GM23248 (cell line): Measurements from ENCODE around the gene PRDM16.

Experiments used
- EZH2 ChIP-seq: fragments of 200-600 bp; sonication (generic); IDR thresholded peaks from 2 replicates; pipeline ENCODE4 v1.6.1; 2018; ENCODE audit warnings: antibody characterized with exemption, mild to moderate bottlenecking; ENCODE audit not compliant: insufficient read depth, poor library complexity, severe bottlenecking
- EZH2phosphoT487 ChIP-seq: fragments of 200-600 bp; sonication (generic); IDR thresholded peaks from 2 replicates; pipeline ENCODE4 v1.6.1; 2018; ENCODE audit warnings: antibody characterized with exemption, moderate library complexity, mild to moderate bottlenecking, low read depth; ENCODE audit not compliant: insufficient read depth

DNA sequence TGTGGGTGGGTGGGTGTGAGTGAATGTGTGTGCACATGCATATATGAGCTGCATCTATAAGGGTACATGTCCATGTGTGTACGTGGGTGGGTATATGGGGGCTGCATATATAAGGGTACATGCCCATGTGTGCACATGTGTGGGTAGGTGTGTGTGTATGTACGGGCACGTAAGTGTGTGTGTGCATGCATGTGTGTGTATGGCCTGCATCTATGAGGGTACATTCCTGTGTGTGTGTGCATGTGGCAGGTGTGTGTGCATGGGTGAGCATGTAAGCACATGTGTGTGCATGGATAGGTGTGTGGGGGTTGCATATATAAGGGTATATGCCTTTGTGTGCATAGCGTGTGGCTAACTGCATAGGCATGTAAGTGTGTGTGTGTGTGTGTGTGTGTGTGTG lies 204.4 kb downstream of the PRDM16 start:
- TF ChIP-seq EZH2 (no peak), EZH2phosphoT487 (no peak)
